Activated T-cell treated with anti-CD3 and anti-CD28 coated beads, Interleukin-2, amount 50 U/mL, for 4 hours (primary cell): ENCODE measurements around the gene AFG3L2. TPM values are rescaled to one million over a fixed set of nuclear protein-coding genes. Genes with fewer than 3 reads are reported as not detected.
"Not testable (repeated sequence)": the region's sequence is repeated elsewhere in the genome, so short reads cannot be mapped to it uniquely, and the experiment has no call there.

Source experiments
- ATAC-seq, 2 donors: fragments of 200-7000 bp; cut with Tn5 transposase; one replicate each; pipeline ENCODE4 v1.10.0; 2021
- DNase-seq: peaks from one replicate; pipeline ENCODE4 v3.0.0-alpha.2; 2020
- H3K27me3 Mint-ChIP-seq: one replicate; pipeline ENCODE4 v1.8.0; 2021; ENCODE audit warnings: low read depth, mixed read lengths
- H3K36me3 Mint-ChIP-seq: one replicate; pipeline ENCODE4 v1.8.0; 2022; ENCODE audit warnings: mixed read lengths; ENCODE audit not compliant: insufficient read depth
- H3K4me1 Mint-ChIP-seq: one replicate; pipeline ENCODE4 v1.8.0; 2021; ENCODE audit warnings: low read depth, mixed read lengths
- H3K4me3 Mint-ChIP-seq: one replicate; pipeline ENCODE4 v1.8.0; 2021; ENCODE audit warnings: mild to moderate bottlenecking, moderate library complexity, mixed read lengths
- H3K9me3 Mint-ChIP-seq: one replicate; pipeline ENCODE4 v1.8.0; 2021; ENCODE audit warnings: mixed read lengths
- total RNA-seq, 3 donors: library from RNA; stranded (reverse); gene quantifications; one replicate each; pipeline ENCODE4 v1.2.1, GENCODE V29; 2021

Gene AFG3L2
- total RNA-seq, 3 donors from 2014 or later, result 78.7 to 93.5 (median 88.3) TPM

GRCh38 chr18:12383759-12384158, 6.7 kb upstream of the AFG3L2 start:
- not testable (repeated sequence) for H3K4me1 Mint-ChIP-seq, H3K36me3 Mint-ChIP-seq, H3K9me3 Mint-ChIP-seq, DNase-seq, ATAC-seq, H3K4me3 Mint-ChIP-seq, H3K27me3 Mint-ChIP-seq

- not testable (repeated sequence) for H3K27me3 Mint-ChIP-seq, H3K36me3 Mint-ChIP-seq, DNase-seq, H3K4me3 Mint-ChIP-seq, H3K4me1 Mint-ChIP-seq, H3K9me3 Mint-ChIP-seq, ATAC-seq
These were observed 5.3 kb upstream of the AFG3L2 start for GRCh38 chr18:12382221-12382814.

- not testable (repeated sequence) for H3K27me3 Mint-ChIP-seq, H3K9me3 Mint-ChIP-seq, H3K36me3 Mint-ChIP-seq
These were observed 1.2 kb upstream of the AFG3L2 start for GRCh38 chr18:12378198-12378558.

GRCh38 chr18:12377556-12378197, 650 bp upstream of the AFG3L2 start:
- peak overlapping the region; percentile 92 for H3K4me3 Mint-ChIP-seq
- H3K9me3 Mint-ChIP-seq, result no peaks in the 10 kb centered on the region
- no peak for DNase-seq
- peaks cover 5% of the 10 kb centered on the region for H3K36me3 Mint-ChIP-seq
- no peaks in the 10 kb centered on the region for H3K27me3 Mint-ChIP-seq
- peak in 1 of 2 donors; percentile 72 for ATAC-seq
- H3K4me1 Mint-ChIP-seq, result peaks cover 38% of the 10 kb centered on the region

More at GRCh38 chr18:12378198-12378558, 1.2 kb upstream of the AFG3L2 start:
- ATAC-seq, DNase-seq: not testable (repeated sequence)
- Mint-ChIP-seq H3K4me1 (peaks cover 33% of the 10 kb centered on the region), H3K4me3 (peak overlapping the region; percentile 92)

GRCh38 chr18:12376034-12376753, 833 bp downstream of the AFG3L2 start:
- H3K4me1 Mint-ChIP-seq, result peaks cover 51% of the 10 kb centered on the region
- DNase-seq (peak; percentile 6), ATAC-seq (peak in 1 of 2 donors; percentile 0)
- H3K36me3 Mint-ChIP-seq, result peaks cover 6% of the 10 kb centered on the region
- H3K9me3 Mint-ChIP-seq, result no peaks in the 10 kb centered on the region
- H3K4me3 Mint-ChIP-seq, result peak overlapping the region; percentile 92
- no peaks in the 10 kb centered on the region for H3K27me3 Mint-ChIP-seq

- H3K36me3 Mint-ChIP-seq, result peaks cover 9% of the 10 kb centered on the region
- DNase-seq, result no peak
- no peaks in the 10 kb centered on the region for H3K27me3 Mint-ChIP-seq
- ATAC-seq, result no peak
- H3K4me3 Mint-ChIP-seq, result peak overlapping the region; percentile 92
- H3K9me3 Mint-ChIP-seq, result no peaks in the 10 kb centered on the region
- H3K4me1 Mint-ChIP-seq, result peaks cover 52% of the 10 kb centered on the region
These were observed 2.6 kb downstream of the AFG3L2 start for GRCh38 chr18:12374401-12374800.

- no peak for ATAC-seq
- no peaks in the 10 kb centered on the region for H3K27me3 Mint-ChIP-seq
These were observed 3.3 kb downstream of the AFG3L2 start for GRCh38 chr18:12373771-12374116.

GRCh38 chr18:12373116-12373770, 3.8 kb downstream of the AFG3L2 start:
- Mint-ChIP-seq H3K4me3 (no peak overlapping the region), H3K36me3 (peaks cover 12% of the 10 kb centered on the region), H3K9me3 (no peaks in the 10 kb centered on the region), H3K4me1 (peaks cover 52% of the 10 kb centered on the region), H3K27me3 (no peaks in the 10 kb centered on the region)
- no peak for ATAC-seq
- no peak for DNase-seq

More at GRCh38 chr18:12373771-12374116, 3.3 kb downstream of the AFG3L2 start:
- H3K36me3 Mint-ChIP-seq, result peaks cover 12% of the 10 kb centered on the region
- no peak for DNase-seq
- peaks cover 52% of the 10 kb centered on the region for H3K4me1 Mint-ChIP-seq
- H3K4me3 Mint-ChIP-seq, result no peak overlapping the region
- no peaks in the 10 kb centered on the region for H3K9me3 Mint-ChIP-seq

GRCh38 chr18:12372406-12372805, 4.6 kb downstream of the AFG3L2 start:
- DNase-seq (no peak), ATAC-seq (no peak)
- Mint-ChIP-seq H3K4me3 (no peak overlapping the region), H3K9me3 (no peaks in the 10 kb centered on the region), H3K36me3 (peaks cover 12% of the 10 kb centered on the region), H3K27me3 (no peaks in the 10 kb centered on the region), H3K4me1 (peaks cover 47% of the 10 kb centered on the region)

GRCh38 chr18:12371590-12371989, 5.4 kb downstream of the AFG3L2 start:
- Mint-ChIP-seq H3K27me3 (no peaks in the 10 kb centered on the region), H3K36me3 (peaks cover 19% of the 10 kb centered on the region), H3K4me1 (peaks cover 47% of the 10 kb centered on the region), H3K4me3 (no peak overlapping the region), H3K9me3 (no peaks in the 10 kb centered on the region)
- no peak for DNase-seq
- no peak for ATAC-seq

- H3K36me3 Mint-ChIP-seq, result peaks cover 25% of the 10 kb centered on the region
- peaks cover 29% of the 10 kb centered on the region for H3K4me1 Mint-ChIP-seq
- no peak overlapping the region for H3K4me3 Mint-ChIP-seq
- DNase-seq, result no peak
- H3K9me3 Mint-ChIP-seq, result no peaks in the 10 kb centered on the region
- ATAC-seq, result no peak
- H3K27me3 Mint-ChIP-seq, result no peaks in the 10 kb centered on the region
These were observed 7.8 kb downstream of the AFG3L2 start for GRCh38 chr18:12369211-12369610.

GRCh38 chr18:12366784-12367183, 10.2 kb downstream of the AFG3L2 start:
- H3K27me3 Mint-ChIP-seq, result no peaks in the 10 kb centered on the region
- H3K9me3 Mint-ChIP-seq, result no peaks in the 10 kb centered on the region
- H3K36me3 Mint-ChIP-seq, result peaks cover 33% of the 10 kb centered on the region
- no peak overlapping the region for H3K4me3 Mint-ChIP-seq
- DNase-seq (no peak), ATAC-seq (no peak)
- H3K4me1 Mint-ChIP-seq, result peaks cover 7% of the 10 kb centered on the region

GRCh38 chr18:12366379-12366778, 10.6 kb downstream of the AFG3L2 start:
- no peaks in the 10 kb centered on the region for H3K9me3 Mint-ChIP-seq
- H3K27me3 Mint-ChIP-seq, result no peaks in the 10 kb centered on the region
- no peak overlapping the region for H3K4me3 Mint-ChIP-seq
- H3K4me1 Mint-ChIP-seq, result peaks cover 3% of the 10 kb centered on the region
- H3K36me3 Mint-ChIP-seq, result peaks cover 33% of the 10 kb centered on the region
- DNase-seq, result no peak
- ATAC-seq, result no peak

GRCh38 chr18:12362473-12363174, 14.4 kb downstream of the AFG3L2 start:
- H3K4me1 Mint-ChIP-seq, result no peaks in the 10 kb centered on the region
- H3K9me3 Mint-ChIP-seq, result no peaks in the 10 kb centered on the region
- H3K36me3 Mint-ChIP-seq, result peaks cover 44% of the 10 kb centered on the region
- H3K27me3 Mint-ChIP-seq, result no peaks in the 10 kb centered on the region
- ATAC-seq (no peak), DNase-seq (no peak)
- H3K4me3 Mint-ChIP-seq, result no peak overlapping the region
